HG02610 (cell line): ENCODE results near the gene PTPN5.

Source experiments
- ATAC-seq: cut with Tn5 transposase; IDR thresholded peaks from one replicate; pipeline ENCODE4 v1.9.1; 2021; ENCODE audit warnings: mild to moderate bottlenecking, moderate library complexity; ENCODE audit not compliant: unreplicated experiment

Gene PTPN5

GRCh38 chr11:18713646-18714442 lies 77.8 kb downstream of the PTPN5 start:
- no peak for ATAC-seq

- ATAC-seq, result no peak
Observed at GRCh38 chr11:18710545-18710944, 81.1 kb downstream of the PTPN5 start.

GRCh38 chr11:18709414-18709813 lies 82.2 kb downstream of the PTPN5 start:
- ATAC-seq, result no peak

GRCh38 chr11:18707811-18708340 lies 83.7 kb downstream of the PTPN5 start:
- ATAC-seq, result no peak

GRCh38 chr11:18706330-18707243 lies 85.0 kb downstream of the PTPN5 start:
- ATAC-seq, result peak; percentile 62

- no peak for ATAC-seq
Observed at GRCh38 chr11:18705651-18706281, 85.8 kb downstream of the PTPN5 start.

GRCh38 chr11:18704698-18705097 lies 86.9 kb downstream of the PTPN5 start:
- ATAC-seq, result no peak

GRCh38 chr11:18704045-18704645 lies 87.5 kb downstream of the PTPN5 start:
- no peak for ATAC-seq

- no peak for ATAC-seq
Observed at GRCh38 chr11:18703001-18703763, 88.4 kb downstream of the PTPN5 start.

GRCh38 chr11:18701614-18702216 lies 89.9 kb downstream of the PTPN5 start:
- no peak for ATAC-seq

- no peak for ATAC-seq
Observed at GRCh38 chr11:18700872-18701271, 90.7 kb downstream of the PTPN5 start.

GRCh38 chr11:18700375-18700774 lies 91.2 kb downstream of the PTPN5 start:
- no peak for ATAC-seq

GRCh38 chr11:18699848-18700261 lies 91.7 kb downstream of the PTPN5 start:
- no peak for ATAC-seq

GRCh38 chr11:18699269-18699596 lies 92.4 kb downstream of the PTPN5 start:
- ATAC-seq, result no peak

- ATAC-seq, result peak; percentile 95
Observed at GRCh38 chr11:18698341-18699268, 93.0 kb downstream of the PTPN5 start, which contains the start of gene TMEM86A. Gene TMEM86A, plus strand, starts transcription at chr11:18698779. Its CDS starts 108 bp downstream, at chr11:18698887.

- ATAC-seq, result no peak
Observed at GRCh38 chr11:18697576-18697975, 94.0 kb downstream of the PTPN5 start.

GRCh38 chr11:18696638-18697225 lies 94.9 kb downstream of the PTPN5 start:
- no peak for ATAC-seq
